ENCODE results near the gene BSN.

BSN gene

DNA sequence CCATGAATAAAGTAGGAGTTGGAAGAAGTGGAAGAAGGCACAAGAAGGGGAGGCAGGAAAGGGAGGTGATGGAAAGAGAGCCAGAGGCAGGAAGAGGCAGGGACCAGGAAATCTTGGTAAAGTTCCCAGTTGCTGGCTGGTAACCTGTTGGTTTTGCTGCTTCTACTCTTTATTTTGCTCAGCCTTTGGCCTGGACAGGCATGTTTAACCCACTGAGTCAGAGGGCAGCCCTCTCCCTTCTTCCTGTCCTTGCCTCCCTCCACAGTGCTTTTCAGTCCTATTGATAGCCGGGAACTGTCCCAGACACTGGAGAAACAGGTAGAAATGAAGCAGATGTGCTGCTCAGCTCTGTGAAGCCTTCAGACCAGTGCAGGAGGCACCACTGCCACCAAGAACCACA lies 76.5 kb downstream of the BSN start:
- DNase-seq (ENCODE audit: low read depth), result no peak
- H3K9me3 ChIP-seq (ENCODE audit: control insufficient read depth, low read length), result peaks cover 9% of the 10 kb centered on the region
- H3K4me3 ChIP-seq (ENCODE audit: low read length), result no peak overlapping the region
- H3K27me3 ChIP-seq (replicated peaks; ENCODE audit: control insufficient read depth, insufficient read depth, low read length), result peaks cover 50% of the 10 kb centered on the region
- H3K4me1 ChIP-seq (ENCODE audit: control insufficient read depth, insufficient read depth, low read length), result no peaks in the 10 kb centered on the region
- H3K9ac ChIP-seq (ENCODE audit: low read length), result no peak overlapping the region
- H3K36me3 ChIP-seq (ENCODE audit: control insufficient read depth, insufficient read depth, low read length, severe bottlenecking), result no peaks in the 10 kb centered on the region

DNA sequence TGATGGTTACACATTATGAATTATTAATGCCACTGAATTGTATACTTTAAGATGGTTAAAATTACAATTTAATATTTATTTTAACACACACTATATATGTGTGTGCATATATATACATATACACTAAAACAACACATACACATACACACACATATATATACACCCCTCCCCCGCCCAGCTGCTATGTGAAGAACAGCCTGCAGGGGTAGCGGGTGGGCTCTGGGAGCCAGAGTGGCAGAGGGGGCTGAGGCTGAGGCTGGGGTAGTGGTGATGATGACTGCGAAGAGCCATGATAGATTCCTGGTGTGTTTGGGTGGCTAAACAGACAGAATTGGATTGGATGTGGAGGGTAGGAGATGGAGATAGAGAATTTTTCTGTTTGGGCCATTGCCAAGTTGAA lies 80.5 kb downstream of the BSN start:
- H3K9ac ChIP-seq (ENCODE audit: low read length), result no peak overlapping the region
- DNase-seq (ENCODE audit: low read depth), result no peak

DNA sequence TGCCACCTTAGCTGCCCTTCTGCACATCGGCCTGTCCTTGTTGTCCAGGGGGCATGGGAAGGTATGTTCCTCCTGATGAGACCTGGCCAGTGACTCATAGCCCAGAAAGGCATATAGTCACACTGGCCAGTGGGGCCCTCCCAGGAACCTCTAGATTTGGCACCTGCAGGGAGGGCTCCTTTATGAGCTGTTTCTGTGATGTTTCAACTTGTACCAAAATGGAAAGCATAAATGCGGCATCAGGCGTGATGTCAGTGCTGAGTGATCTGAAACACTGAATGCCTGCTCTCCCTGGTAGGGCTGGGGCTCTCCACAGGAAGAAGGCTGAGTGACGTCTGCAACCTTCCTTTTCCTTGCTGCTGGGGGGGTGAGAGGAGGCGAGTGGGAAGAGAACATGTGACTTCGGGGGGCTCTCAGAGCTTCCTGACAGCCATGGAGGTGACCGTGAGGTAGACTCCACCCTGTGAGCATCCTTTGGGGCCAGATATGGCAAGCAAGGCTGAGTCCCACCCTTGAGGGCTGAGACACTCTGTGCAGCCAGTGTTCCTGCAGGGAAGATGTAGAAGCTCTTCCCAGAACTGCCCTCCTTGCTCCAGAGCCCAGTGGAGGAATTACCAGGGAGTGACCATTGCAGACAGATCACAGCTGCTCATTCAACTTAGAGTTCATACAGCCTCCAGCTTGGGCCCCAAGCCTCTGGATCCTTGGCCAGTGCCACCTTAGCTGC lies 82.8 kb downstream of the BSN start:
- DNase-seq (ENCODE audit: low read depth), result no peak
- Histone ChIP-seq H3K27me3 (replicated peaks; ENCODE audit: control insufficient read depth, insufficient read depth, low read length) (peaks cover 33% of the 10 kb centered on the region), H3K36me3 (ENCODE audit: control insufficient read depth, insufficient read depth, low read length, severe bottlenecking) (no peaks in the 10 kb centered on the region), H3K9ac (ENCODE audit: low read length) (no peak overlapping the region), H3K4me1 (ENCODE audit: control insufficient read depth, insufficient read depth, low read length) (no peaks in the 10 kb centered on the region), H3K9me3 (ENCODE audit: control insufficient read depth, low read length) (peaks cover 1% of the 10 kb centered on the region), H3K4me3 (ENCODE audit: low read length) (no peak overlapping the region)

More for the DNA sequence above, 80.5 kb downstream of the BSN start:
- Histone ChIP-seq H3K36me3 (ENCODE audit: control insufficient read depth, insufficient read depth, low read length, severe bottlenecking) (no peaks in the 10 kb centered on the region), H3K27me3 (replicated peaks; ENCODE audit: control insufficient read depth, insufficient read depth, low read length) (peaks cover 45% of the 10 kb centered on the region), H3K4me1 (ENCODE audit: control insufficient read depth, insufficient read depth, low read length) (no peaks in the 10 kb centered on the region), H3K4me3 (ENCODE audit: low read length) (no peak overlapping the region), H3K9me3 (ENCODE audit: control insufficient read depth, low read length) (peaks cover 9% of the 10 kb centered on the region)

DNA sequence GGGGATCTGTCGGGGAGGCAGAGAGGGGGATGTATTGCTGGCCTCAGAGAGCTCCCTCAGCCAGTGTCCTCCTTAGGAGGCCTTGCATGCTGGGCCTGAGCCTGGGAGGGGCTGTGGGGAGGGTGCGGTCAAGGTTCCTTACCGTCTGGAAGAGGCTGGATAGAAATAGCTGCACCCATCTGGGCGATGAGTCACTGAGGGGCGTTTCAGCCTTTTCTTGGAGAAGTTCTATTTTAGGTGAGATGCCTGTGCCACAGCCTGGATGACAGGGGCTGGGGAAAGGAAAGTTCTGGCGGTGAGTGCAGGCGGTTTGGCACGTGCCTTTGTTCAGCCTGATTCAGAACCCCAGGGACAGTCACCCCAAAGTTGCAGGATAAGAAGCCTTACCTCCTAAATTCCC lies 84.2 kb downstream of the BSN start:
- Histone ChIP-seq H3K4me3 (ENCODE audit: low read length) (no peak overlapping the region), H3K4me1 (ENCODE audit: control insufficient read depth, insufficient read depth, low read length) (no peaks in the 10 kb centered on the region), H3K36me3 (ENCODE audit: control insufficient read depth, insufficient read depth, low read length, severe bottlenecking) (no peaks in the 10 kb centered on the region), H3K9me3 (ENCODE audit: control insufficient read depth, low read length) (no peaks in the 10 kb centered on the region), H3K9ac (ENCODE audit: low read length) (no peak overlapping the region), H3K27me3 (replicated peaks; ENCODE audit: control insufficient read depth, insufficient read depth, low read length) (peaks cover 34% of the 10 kb centered on the region)
- DNase-seq (ENCODE audit: low read depth), result peak; percentile 45

DNA sequence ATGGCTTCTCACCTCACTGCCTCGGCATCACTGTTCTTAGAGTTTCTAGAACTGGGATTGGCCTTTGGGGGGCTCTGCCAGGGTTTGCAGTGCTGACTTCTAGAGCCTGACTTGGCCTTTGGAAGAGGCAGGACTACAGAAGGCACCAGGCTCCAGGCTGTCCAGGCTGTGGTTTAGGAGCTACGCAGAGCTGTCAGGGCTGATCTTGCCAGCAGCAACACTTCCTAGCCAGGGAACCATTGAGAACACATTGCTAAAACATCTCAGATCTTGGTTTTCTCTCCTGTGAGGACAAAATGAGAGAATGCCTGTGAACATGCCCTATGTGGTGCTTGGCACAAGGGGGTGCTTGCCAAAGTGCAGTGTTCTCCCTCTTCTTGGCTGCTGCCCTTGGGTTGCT lies 85.3 kb downstream of the BSN start:
- Histone ChIP-seq H3K4me1 (ENCODE audit: control insufficient read depth, insufficient read depth, low read length) (no peaks in the 10 kb centered on the region), H3K9ac (ENCODE audit: low read length) (no peak overlapping the region), H3K4me3 (ENCODE audit: low read length) (no peak overlapping the region), H3K27me3 (replicated peaks; ENCODE audit: control insufficient read depth, insufficient read depth, low read length) (peaks cover 41% of the 10 kb centered on the region), H3K36me3 (ENCODE audit: control insufficient read depth, insufficient read depth, low read length, severe bottlenecking) (no peaks in the 10 kb centered on the region), H3K9me3 (ENCODE audit: control insufficient read depth, low read length) (no peaks in the 10 kb centered on the region)
- no peak for DNase-seq (ENCODE audit: low read depth)

DNA sequence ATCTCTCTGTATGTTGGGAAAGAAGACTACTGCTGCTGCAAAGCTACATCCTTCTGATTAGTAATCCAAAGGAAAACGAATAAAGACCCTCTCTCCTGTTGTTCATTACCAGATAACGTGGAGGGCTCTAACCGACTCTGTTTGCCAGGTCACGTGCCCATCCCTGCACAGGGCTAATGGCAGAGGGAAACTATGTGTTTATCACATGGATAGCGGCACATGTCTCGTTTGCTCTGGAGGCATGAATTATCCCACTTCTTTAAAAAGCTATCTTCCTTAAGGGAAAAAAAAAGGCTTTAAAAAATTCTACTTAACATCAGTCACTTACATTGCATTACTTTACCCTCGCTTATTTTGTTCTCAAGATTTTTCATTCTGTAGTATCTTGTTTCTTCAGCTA lies 87.0 kb downstream of the BSN start:
- H3K4me1 ChIP-seq (ENCODE audit: control insufficient read depth, insufficient read depth, low read length), result no peaks in the 10 kb centered on the region
- H3K9ac ChIP-seq (ENCODE audit: low read length), result no peak overlapping the region
- H3K36me3 ChIP-seq (ENCODE audit: control insufficient read depth, insufficient read depth, low read length, severe bottlenecking), result no peaks in the 10 kb centered on the region
- no peak overlapping the region for H3K4me3 ChIP-seq (ENCODE audit: low read length)
- no peaks in the 10 kb centered on the region for H3K9me3 ChIP-seq (ENCODE audit: control insufficient read depth, low read length)
- peaks cover 30% of the 10 kb centered on the region for H3K27me3 ChIP-seq (replicated peaks; ENCODE audit: control insufficient read depth, insufficient read depth, low read length)
- DNase-seq (ENCODE audit: low read depth), result no peak

DNA sequence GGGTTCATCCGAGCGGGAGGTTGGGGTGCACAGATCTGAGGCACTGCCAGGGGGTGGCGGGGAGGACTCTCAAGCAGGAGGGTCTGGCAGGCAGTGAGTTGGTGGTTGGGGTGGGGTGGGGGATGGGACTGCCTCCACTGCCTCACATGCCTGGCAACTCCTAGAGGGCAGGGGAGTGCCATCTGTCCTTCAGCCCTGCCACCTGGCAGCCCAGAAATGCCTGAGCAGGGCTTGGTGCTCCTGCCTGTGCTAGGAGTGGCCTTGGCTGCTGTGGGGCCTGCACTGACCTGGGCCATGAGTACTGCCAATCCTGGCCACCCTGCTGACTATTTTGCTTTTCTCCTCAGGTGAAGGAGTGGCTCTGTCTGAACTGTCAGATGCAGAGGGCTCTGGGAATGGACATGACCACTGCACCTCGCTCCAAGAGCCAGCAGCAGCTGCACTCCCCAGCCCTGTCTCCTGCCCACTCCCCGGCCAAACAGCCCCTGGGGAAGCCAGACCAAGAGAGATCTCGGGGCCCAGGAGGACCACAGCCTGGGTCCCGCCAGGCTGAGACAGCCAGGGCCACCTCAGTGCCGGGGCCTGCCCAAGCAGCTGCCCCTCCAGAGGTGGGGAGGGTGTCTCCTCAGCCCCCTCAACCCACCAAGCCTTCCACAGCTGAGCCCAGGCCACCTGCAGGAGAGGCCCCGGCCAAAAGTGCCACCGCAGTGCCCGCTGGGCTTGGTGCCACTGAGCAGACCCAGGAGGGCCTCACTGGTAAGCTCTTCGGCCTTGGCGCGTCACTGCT lies 87.8 kb downstream of the BSN start:
- no peak overlapping the region for H3K9ac ChIP-seq (ENCODE audit: low read length)
- no peaks in the 10 kb centered on the region for H3K4me1 ChIP-seq (ENCODE audit: control insufficient read depth, insufficient read depth, low read length)
- DNase-seq (ENCODE audit: low read depth), result no peak
- H3K9me3 ChIP-seq (ENCODE audit: control insufficient read depth, low read length), result no peaks in the 10 kb centered on the region
- H3K4me3 ChIP-seq (ENCODE audit: low read length), result no peak overlapping the region
- peaks cover 24% of the 10 kb centered on the region for H3K27me3 ChIP-seq (replicated peaks; ENCODE audit: control insufficient read depth, insufficient read depth, low read length)
- no peaks in the 10 kb centered on the region for H3K36me3 ChIP-seq (ENCODE audit: control insufficient read depth, insufficient read depth, low read length, severe bottlenecking)

DNA sequence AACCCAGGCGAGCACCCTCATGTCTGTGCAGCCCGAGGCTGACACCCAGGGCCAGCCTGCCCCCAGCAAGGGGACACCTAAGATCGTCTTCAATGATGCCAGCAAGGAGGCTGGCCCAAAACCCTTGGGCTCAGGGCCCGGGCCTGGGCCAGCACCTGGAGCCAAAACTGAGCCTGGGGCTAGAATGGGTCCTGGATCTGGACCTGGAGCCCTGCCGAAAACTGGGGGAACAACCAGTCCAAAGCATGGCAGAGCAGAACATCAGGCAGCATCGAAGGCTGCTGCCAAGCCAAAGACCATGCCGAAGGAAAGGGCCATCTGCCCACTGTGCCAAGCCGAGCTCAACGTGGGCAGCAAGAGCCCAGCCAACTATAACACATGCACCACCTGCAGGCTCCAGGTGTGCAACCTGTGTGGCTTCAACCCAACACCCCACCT lies 88.5 kb downstream of the BSN start:
- H3K9me3 ChIP-seq (ENCODE audit: control insufficient read depth, low read length), result no peaks in the 10 kb centered on the region
- H3K4me1 ChIP-seq (ENCODE audit: control insufficient read depth, insufficient read depth, low read length), result no peaks in the 10 kb centered on the region
- H3K9ac ChIP-seq (ENCODE audit: low read length), result no peak overlapping the region
- peaks cover 18% of the 10 kb centered on the region for H3K27me3 ChIP-seq (replicated peaks; ENCODE audit: control insufficient read depth, insufficient read depth, low read length)
- H3K36me3 ChIP-seq (ENCODE audit: control insufficient read depth, insufficient read depth, low read length, severe bottlenecking), result no peaks in the 10 kb centered on the region
- no peak overlapping the region for H3K4me3 ChIP-seq (ENCODE audit: low read length)
- no peak for DNase-seq (ENCODE audit: low read depth)

DNA sequence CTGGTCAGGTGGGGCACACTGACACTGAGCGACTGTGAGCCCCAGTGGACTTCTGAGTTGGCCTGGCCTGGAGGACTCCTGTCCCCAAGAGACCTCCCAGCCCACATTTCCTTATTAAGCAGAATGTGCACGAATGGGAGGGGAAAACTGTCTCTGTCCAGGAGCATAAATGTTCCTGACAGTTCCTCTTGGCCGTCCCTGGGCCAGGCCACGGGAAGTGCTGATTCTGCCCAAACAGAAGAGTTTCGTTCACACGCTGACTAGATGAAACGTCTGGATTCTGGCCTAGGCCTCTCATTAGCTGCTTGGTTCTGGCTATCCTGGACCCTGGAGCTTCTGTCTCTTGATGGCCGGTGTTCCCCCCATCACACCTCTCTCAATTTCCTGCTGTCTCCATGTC lies 90.4 kb downstream of the BSN start:
- no peak for DNase-seq (ENCODE audit: low read depth)
- no peak overlapping the region for H3K9ac ChIP-seq (ENCODE audit: low read length)

DNA sequence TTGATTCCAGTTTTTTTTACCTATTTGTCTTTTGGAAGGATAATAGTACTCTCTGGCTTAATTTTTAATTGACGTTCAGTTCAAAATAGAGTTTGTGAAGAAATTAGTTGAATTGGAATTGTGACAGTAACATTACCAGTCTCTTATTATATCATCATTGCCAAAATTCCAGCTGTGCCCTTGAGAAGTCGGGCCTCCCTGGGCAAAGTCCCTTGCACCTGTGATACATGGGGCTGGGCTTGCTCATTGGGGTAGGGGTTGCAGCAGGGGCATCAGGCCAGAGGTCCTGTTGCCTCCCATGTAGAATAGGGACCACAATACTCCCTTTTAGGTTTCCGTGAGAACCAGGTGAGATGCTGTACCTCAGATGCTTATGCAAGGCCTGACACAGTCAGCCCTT lies 92.0 kb downstream of the BSN start:
- H3K36me3 ChIP-seq (ENCODE audit: control insufficient read depth, insufficient read depth, low read length, severe bottlenecking), result no peaks in the 10 kb centered on the region
- no peaks in the 10 kb centered on the region for H3K4me1 ChIP-seq (ENCODE audit: control insufficient read depth, insufficient read depth, low read length)
- no peak overlapping the region for H3K9ac ChIP-seq (ENCODE audit: low read length)
- peaks cover 26% of the 10 kb centered on the region for H3K27me3 ChIP-seq (replicated peaks; ENCODE audit: control insufficient read depth, insufficient read depth, low read length)
- H3K9me3 ChIP-seq (ENCODE audit: control insufficient read depth, low read length), result no peaks in the 10 kb centered on the region
- no peak overlapping the region for H3K4me3 ChIP-seq (ENCODE audit: low read length)
- no peak for DNase-seq (ENCODE audit: low read depth)

More for the DNA sequence above, 90.4 kb downstream of the BSN start:
- Histone ChIP-seq H3K36me3 (ENCODE audit: control insufficient read depth, insufficient read depth, low read length, severe bottlenecking) (no peaks in the 10 kb centered on the region), H3K27me3 (replicated peaks; ENCODE audit: control insufficient read depth, insufficient read depth, low read length) (peaks cover 25% of the 10 kb centered on the region), H3K9me3 (ENCODE audit: control insufficient read depth, low read length) (no peaks in the 10 kb centered on the region), H3K4me3 (ENCODE audit: low read length) (no peak overlapping the region), H3K4me1 (ENCODE audit: control insufficient read depth, insufficient read depth, low read length) (no peaks in the 10 kb centered on the region)

DNA sequence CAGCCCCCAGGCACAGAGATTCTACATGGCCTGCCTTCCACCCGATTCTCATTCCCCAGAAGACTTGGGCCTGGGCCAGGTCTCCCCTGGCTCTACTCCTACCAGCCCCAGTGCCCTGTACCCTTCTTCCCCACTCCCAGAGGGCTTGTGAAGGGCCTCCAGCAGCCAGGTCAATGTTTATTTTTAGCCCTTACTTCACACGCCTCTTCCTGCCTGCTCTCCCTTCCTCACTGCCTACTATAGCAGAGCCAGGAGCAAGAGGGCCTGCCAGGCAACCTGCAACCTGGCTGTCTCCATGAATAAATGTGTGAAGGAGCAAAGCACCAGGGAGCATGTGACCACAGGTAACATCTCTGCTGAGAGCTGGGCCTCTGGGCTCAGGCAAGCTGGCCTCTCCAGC lies 93.5 kb downstream of the BSN start:
- no peak for DNase-seq (ENCODE audit: low read depth)
- H3K9me3 ChIP-seq (ENCODE audit: control insufficient read depth, low read length), result no peaks in the 10 kb centered on the region
- H3K27me3 ChIP-seq (replicated peaks; ENCODE audit: control insufficient read depth, insufficient read depth, low read length), result peaks cover 31% of the 10 kb centered on the region
- H3K4me3 ChIP-seq (ENCODE audit: low read length), result no peak overlapping the region
- no peaks in the 10 kb centered on the region for H3K36me3 ChIP-seq (ENCODE audit: control insufficient read depth, insufficient read depth, low read length, severe bottlenecking)
- no peaks in the 10 kb centered on the region for H3K4me1 ChIP-seq (ENCODE audit: control insufficient read depth, insufficient read depth, low read length)
- H3K9ac ChIP-seq (ENCODE audit: low read length), result no peak overlapping the region

Measured in adipocyte (in vitro differentiated cells).